Smooth muscle cell (in vitro differentiated cells): ENCODE data around the gene TMEM19. TPM values are rescaled to one million over a fixed set of nuclear protein-coding genes. Genes with fewer than 3 reads are reported as not detected.

Experiments
- DNase-seq: peaks from one replicate; lab custom pipeline; 2025; ENCODE audit not compliant: unreplicated experiment; lab: John Stamatoyannopoulos, UW
- H2AFZ ChIP-seq: fragments of 200-600 bp; sonication (generic); 2 replicates; pipeline ENCODE4 v1.6.0; 2016; ENCODE audit warnings: antibody characterized with exemption, low read depth, mild to moderate bottlenecking
- H3F3A ChIP-seq: fragments of 200-600 bp; sonication (generic); 2 replicates; pipeline ENCODE4 v1.6.0; 2017; ENCODE audit warnings: antibody characterized with exemption, low read depth
- H3K27ac ChIP-seq: fragments of 200-600 bp; sonication (generic); 2 replicates; pipeline ENCODE4 v1.5.1; 2016; ENCODE audit warnings: low read depth, mild to moderate bottlenecking
- H3K27me3 ChIP-seq: fragments of 200-600 bp; sonication (generic); 2 replicates; pipeline ENCODE4 v1.6.1; 2016; ENCODE audit warnings: low read depth, mild to moderate bottlenecking
- H3K36me3 ChIP-seq: fragments of 200-600 bp; sonication (generic); 2 replicates; pipeline ENCODE4 v1.5.1; 2016; ENCODE audit warnings: low read depth
- H3K4me1 ChIP-seq: fragments of 200-600 bp; sonication (generic); 2 replicates; pipeline ENCODE4 v1.5.1; 2016; ENCODE audit warnings: low read depth
- H3K4me2 ChIP-seq: fragments of 200-600 bp; sonication (generic); 2 replicates; pipeline ENCODE4 v1.6.0; 2016; ENCODE audit warnings: mild to moderate bottlenecking
- H3K4me3 ChIP-seq: fragments of 200-600 bp; sonication (generic); 2 replicates; pipeline ENCODE4 v1.5.1; 2016; ENCODE audit warnings: mild to moderate bottlenecking
- H3K79me2 ChIP-seq: fragments of 200-600 bp; sonication (generic); 2 replicates; pipeline ENCODE4 v1.6.0; 2016; ENCODE audit warnings: low read depth, mild to moderate bottlenecking
- H3K9ac ChIP-seq: fragments of 200-600 bp; sonication (generic); 2 replicates; pipeline ENCODE4 v1.6.0; 2016; ENCODE audit warnings: low read depth
- H3K9me3 ChIP-seq: fragments of 200-600 bp; sonication (generic); replicated peaks from 2 replicates; pipeline ENCODE4 v1.5.1; 2016; ENCODE audit warnings: low read depth
- H4K20me1 ChIP-seq: fragments of 200-600 bp; sonication (generic); 2 replicates; pipeline ENCODE4 v1.6.0; 2016; ENCODE audit warnings: low read depth
- WGBS: methylation state at CpG from one replicate; pipeline ENCODE4 v1.1.7; 2016; ENCODE audit warnings: low lambda C conversion rate; 5-methylcytosine and 5-hydroxymethylcytosine counted together
- polyA plus RNA-seq: library from polyadenylated mRNA; unstranded; fragments of >200 nt; fragmentation: Nextera tagmentation; extraction: Ambion mirVana; gene quantifications from 2 replicates; pipeline ENCODE4 v1.2.1, GENCODE V29; 2016
- total RNA-seq: library from RNA; depleted of rRNA; stranded (reverse); fragments of >200 nt; gene quantifications from 2 replicates; pipeline ENCODE4 v1.2.3, GENCODE V29; 2014
- TF ChIP-seq, protein P1 (sequence below): fragments of 200-600 bp; sonication (generic); IDR thresholded peaks from 2 replicates; pipeline ENCODE4 v1.5.1; 2017; ENCODE audit warnings: borderline replicate concordance, mild to moderate bottlenecking, antibody characterized with exemption; ENCODE audit not compliant: insufficient read depth, poor library complexity, severe bottlenecking

Gene TMEM19
- total and polyA plus RNA-seq, 2 experiments from 2014 or later, result 8.3 to 19.6 TPM

DNA sequence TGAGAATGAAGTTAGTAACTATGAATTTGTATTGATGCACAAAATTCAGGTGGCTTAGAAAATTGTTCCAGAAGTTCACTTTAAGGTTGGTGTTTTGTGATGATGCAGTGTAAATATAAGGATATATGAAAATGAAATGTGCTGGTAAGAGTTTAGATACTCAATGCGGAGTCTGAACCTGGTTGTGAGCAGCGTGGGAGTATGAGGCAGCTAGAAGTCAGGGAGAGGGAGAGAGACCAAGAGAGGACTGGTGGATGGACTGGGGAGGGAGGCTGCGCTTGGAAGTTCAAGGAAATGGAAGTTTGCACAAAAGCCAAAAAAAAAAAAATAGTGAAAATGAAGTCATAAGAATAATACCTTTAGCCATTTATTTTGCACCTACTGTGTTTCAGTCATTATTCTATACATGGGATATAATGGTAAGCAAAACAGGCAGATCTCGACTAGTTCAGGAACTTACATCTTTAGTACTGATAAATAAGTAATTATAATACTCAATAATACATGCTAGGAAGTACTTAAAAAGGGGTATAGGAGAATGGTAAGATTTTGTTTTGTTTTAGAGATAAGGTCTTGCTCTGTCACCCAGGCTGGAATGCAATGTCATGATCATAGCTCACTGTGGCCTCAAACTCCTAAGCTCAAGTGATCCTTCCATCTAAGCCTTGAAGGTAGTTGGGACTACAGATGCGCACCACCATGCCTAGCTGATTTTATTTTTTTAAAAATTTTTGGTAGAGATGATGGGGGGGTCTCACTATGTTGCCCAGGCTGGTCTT, 58.8 kb downstream of the TMEM19 start:
- no peak for DNase-seq
- Histone ChIP-seq H3F3A (no peaks in the 10 kb centered on the region), H3K27ac (no peak overlapping the region), H3K9me3 (no peaks in the 10 kb centered on the region), H4K20me1 (no peaks in the 10 kb centered on the region), H3K36me3 (no peaks in the 10 kb centered on the region), H3K4me1 (no peaks in the 10 kb centered on the region), H2AFZ (peak overlapping the region; percentile 63), H3K27me3 (peaks cover 10% of the 10 kb centered on the region), H3K9ac (no peak overlapping the region), H3K79me2 (no peaks in the 10 kb centered on the region), H3K4me3 (no peak overlapping the region), H3K4me2 (no peak overlapping the region)
- WGBS, result 94% methylated on average over 5 of the region's 5 CpGs
- TF ChIP-seq, protein P1, sequence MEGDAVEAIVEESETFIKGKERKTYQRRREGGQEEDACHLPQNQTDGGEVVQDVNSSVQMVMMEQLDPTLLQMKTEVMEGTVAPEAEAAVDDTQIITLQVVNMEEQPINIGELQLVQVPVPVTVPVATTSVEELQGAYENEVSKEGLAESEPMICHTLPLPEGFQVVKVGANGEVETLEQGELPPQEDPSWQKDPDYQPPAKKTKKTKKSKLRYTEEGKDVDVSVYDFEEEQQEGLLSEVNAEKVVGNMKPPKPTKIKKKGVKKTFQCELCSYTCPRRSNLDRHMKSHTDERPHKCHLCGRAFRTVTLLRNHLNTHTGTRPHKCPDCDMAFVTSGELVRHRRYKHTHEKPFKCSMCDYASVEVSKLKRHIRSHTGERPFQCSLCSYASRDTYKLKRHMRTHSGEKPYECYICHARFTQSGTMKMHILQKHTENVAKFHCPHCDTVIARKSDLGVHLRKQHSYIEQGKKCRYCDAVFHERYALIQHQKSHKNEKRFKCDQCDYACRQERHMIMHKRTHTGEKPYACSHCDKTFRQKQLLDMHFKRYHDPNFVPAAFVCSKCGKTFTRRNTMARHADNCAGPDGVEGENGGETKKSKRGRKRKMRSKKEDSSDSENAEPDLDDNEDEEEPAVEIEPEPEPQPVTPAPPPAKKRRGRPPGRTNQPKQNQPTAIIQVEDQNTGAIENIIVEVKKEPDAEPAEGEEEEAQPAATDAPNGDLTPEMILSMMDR, result no peak

DNA sequence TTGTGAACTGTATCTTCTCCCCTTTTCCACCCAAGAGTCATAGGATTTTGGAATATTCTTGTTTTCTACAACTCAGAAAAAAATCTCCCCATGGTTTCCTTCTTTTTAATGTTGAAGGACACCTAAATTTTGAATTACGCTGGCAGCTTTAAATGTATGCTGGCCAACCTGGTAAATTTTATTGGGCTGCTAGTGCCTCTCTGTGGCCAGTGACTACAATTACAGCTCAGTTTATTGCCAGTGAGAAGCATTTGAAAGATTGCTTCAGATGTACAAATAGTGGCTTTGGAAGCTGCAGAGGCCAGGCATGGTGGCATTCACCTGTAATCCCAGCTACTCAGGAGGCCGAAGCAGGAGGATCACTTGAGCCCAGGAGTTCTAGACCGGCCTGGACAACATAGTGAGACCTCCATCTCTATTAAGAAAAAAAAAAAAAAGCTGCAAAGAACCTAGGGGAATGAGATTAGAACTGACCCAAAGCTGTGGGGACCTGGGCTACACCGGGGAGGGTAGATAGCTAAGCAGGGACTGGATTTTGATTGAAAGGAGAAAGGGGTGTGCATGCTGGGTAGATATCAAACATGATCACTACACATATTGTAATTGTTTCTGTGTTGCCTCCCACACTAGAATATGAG, 61.2 kb downstream of the TMEM19 start:
- no peak for DNase-seq
- no peak overlapping the region for H3K4me2 ChIP-seq
- TF ChIP-seq, protein P1, result peak; percentile 66
- WGBS, result 42% methylated on average over 4 of the region's 4 CpGs
- no peaks in the 10 kb centered on the region for H3K79me2 ChIP-seq
- H3K9ac ChIP-seq, result no peak overlapping the region
- no peaks in the 10 kb centered on the region for H4K20me1 ChIP-seq
- no peaks in the 10 kb centered on the region for H3K4me1 ChIP-seq
- no peak overlapping the region for H3K4me3 ChIP-seq
- H3K9me3 ChIP-seq, result no peaks in the 10 kb centered on the region
- no peaks in the 10 kb centered on the region for H3K36me3 ChIP-seq
- peaks cover 10% of the 10 kb centered on the region for H3K27me3 ChIP-seq
- H2AFZ ChIP-seq, result no peak overlapping the region
- no peak overlapping the region for H3K27ac ChIP-seq
- H3F3A ChIP-seq, result no peaks in the 10 kb centered on the region

DNA sequence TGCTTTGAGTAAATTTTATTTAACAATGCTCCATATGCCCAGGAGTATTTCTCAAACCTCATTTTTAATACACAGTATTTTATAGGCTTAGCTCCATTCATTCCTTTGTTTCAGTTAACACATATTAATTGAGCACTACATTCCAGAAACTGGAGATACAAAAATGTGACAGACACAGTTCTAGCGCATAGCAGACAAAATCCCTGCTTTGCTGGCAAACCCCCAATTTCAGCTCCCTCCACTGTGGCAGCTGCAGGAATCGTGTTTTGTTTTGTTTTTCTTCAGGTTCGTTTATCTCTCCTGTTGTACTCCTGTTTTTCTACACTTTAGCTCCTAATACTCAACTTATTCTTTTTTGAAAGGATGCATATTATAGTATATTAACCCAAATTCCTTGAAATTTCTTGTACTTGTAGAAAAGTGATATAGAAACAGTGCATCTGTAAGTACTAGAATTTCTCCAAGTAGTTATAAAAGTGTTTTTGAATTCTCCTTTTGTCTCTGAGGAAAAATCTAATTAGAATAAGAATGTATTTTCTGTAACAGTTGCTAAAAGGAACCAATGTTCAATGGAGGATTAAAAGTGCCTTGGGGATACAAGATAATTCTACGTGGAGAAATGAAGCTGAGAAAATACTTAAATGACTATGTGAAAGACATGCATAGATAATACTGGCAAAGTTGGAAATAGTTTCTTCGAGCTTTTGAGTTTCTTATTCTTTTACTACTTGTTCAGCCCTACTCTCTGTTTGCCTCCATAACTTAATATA, 62.4 kb downstream of the TMEM19 start:
- no peak overlapping the region for H3K4me3 ChIP-seq
- TF ChIP-seq, protein P1, result no peak
- H4K20me1 ChIP-seq, result no peaks in the 10 kb centered on the region
- no peak overlapping the region for H3K4me2 ChIP-seq
- H3K4me1 ChIP-seq, result no peaks in the 10 kb centered on the region
- peaks cover 10% of the 10 kb centered on the region for H3K27me3 ChIP-seq
- H3F3A ChIP-seq, result no peaks in the 10 kb centered on the region
- H3K79me2 ChIP-seq, result no peaks in the 10 kb centered on the region
- no peak overlapping the region for H3K9ac ChIP-seq
- H3K9me3 ChIP-seq, result no peaks in the 10 kb centered on the region
- no peak for DNase-seq
- no peaks in the 10 kb centered on the region for H3K36me3 ChIP-seq
- 77% methylated on average over 5 of the region's 5 CpGs for WGBS
- H3K27ac ChIP-seq, result no peak overlapping the region
- H2AFZ ChIP-seq, result no peak overlapping the region
